Testis (tissue), 2 donors: Measurements from ENCODE around the gene SERPINA4.

ENCODE experiments used
- CTCF ChIP-seq, 3 experiments: fragments of 450-650 bp in 2 of 3; fragments of 200-600 bp in 1 of 3; sonication (generic) in 1 of 3; IDR thresholded peaks; one replicate each; pipeline ENCODE4 v1.5.1; 2016 to 2019; ENCODE audit warnings: antibody characterized with exemption in 3 of 3, mild to moderate bottlenecking in 2 of 3, moderate library complexity in 1 of 3
- POLR2A ChIP-seq: fragments of 450-650 bp; IDR thresholded peaks from one replicate; pipeline ENCODE4 v1.6.1; 2017; ENCODE audit warnings: antibody characterized with exemption, mild to moderate bottlenecking, moderate library complexity

GRCh38 chr14:94574336-94574735, 13.1 kb downstream of the SERPINA4 start:
- TF ChIP-seq CTCF (IDR thresholded peaks at IDR 0.05) (no peak), POLR2A (no peak)
